ENCODE results near the gene SHOC2.

DNA sequence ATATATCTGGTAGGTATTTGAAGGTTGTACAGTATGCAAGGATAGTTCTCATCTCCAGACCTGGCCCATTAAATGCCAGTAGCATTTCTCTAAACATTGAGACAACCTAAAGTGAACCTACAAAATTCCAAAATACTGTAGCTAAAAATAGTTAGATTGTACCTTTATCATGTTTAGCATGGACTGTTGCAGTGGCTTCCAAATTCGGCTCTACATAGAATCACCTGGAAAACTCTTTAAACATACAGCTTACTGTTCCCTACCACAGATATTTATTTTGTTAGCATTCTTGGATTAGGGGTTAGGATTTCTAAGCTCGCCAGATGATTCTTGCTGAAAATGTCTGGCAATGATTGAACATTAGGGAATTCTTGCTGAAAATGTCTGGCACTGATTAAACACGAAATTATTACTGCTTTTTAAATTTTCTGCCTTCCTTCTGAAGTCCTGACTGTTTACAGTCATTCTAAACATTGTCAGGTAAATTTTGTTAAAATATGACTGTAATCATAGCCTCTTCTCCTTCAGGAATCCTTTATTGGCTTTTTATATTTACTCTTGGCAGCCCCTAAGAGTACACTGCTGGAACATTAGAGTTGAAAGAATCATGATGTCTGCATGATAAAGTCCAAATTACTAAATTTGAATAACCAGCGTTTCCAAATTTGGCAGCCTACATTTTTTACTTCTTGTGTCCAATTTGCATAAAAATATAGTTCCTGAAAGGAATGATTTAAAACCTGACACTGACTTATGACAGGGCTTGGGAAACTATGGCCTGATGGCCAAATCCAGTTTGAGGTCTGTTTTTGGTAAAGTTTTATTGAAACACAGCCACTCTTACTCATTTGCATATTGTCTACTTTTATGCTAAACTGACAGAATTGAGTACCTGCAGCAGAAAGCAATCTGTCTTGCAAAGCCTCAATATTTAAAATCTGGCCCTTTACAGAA, 40.3 kb downstream of the SHOC2 start:
- TF ChIP-seq TAF1 (IDR thresholded peaks at IDR 0.05; ENCODE audit: borderline replicate concordance, insufficient read depth, low read length) (no peak), POLR2AphosphoS5 (IDR thresholded peaks at IDR 0.05; ENCODE audit: low read depth, low read length) (no peak), SIN3A (IDR thresholded peaks at IDR 0.05; ENCODE audit: borderline replicate concordance, insufficient read depth, low read length) (no peak), FOXP2 (optimal IDR thresholded peaks at IDR 0.05; ENCODE audit: borderline replicate concordance, extremely low read depth, extremely low read length, insufficient read depth) (no peak)
- TF ChIP-seq, protein P1, sequence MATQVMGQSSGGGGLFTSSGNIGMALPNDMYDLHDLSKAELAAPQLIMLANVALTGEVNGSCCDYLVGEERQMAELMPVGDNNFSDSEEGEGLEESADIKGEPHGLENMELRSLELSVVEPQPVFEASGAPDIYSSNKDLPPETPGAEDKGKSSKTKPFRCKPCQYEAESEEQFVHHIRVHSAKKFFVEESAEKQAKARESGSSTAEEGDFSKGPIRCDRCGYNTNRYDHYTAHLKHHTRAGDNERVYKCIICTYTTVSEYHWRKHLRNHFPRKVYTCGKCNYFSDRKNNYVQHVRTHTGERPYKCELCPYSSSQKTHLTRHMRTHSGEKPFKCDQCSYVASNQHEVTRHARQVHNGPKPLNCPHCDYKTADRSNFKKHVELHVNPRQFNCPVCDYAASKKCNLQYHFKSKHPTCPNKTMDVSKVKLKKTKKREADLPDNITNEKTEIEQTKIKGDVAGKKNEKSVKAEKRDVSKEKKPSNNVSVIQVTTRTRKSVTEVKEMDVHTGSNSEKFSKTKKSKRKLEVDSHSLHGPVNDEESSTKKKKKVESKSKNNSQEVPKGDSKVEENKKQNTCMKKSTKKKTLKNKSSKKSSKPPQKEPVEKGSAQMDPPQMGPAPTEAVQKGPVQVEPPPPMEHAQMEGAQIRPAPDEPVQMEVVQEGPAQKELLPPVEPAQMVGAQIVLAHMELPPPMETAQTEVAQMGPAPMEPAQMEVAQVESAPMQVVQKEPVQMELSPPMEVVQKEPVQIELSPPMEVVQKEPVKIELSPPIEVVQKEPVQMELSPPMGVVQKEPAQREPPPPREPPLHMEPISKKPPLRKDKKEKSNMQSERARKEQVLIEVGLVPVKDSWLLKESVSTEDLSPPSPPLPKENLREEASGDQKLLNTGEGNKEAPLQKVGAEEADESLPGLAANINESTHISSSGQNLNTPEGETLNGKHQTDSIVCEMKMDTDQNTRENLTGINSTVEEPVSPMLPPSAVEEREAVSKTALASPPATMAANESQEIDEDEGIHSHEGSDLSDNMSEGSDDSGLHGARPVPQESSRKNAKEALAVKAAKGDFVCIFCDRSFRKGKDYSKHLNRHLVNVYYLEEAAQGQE (IDR thresholded peaks at IDR 0.05; ENCODE audit: insufficient read depth in 1 of 2, low read depth in 2 of 2, low read length in 2 of 2) = no peak
